GM21825 (cell line): Measurements from ENCODE around the gene ACSF3.
"Not testable (repeated sequence)": the region's sequence is repeated elsewhere in the genome, so short reads cannot be mapped to it uniquely, and the experiment has no call there.

ENCODE experiments used
- ATAC-seq: cut with Tn5 transposase; IDR thresholded peaks from one replicate; pipeline ENCODE4 v1.9.1; 2021; ENCODE audit warnings: mild to moderate bottlenecking, moderate library complexity; ENCODE audit not compliant: unreplicated experiment

The ACSF3 gene

GRCh38 chr16:89185887-89186592, 92.4 kb downstream of the ACSF3 start:
- ATAC-seq = not testable (repeated sequence)

GRCh38 chr16:89186593-89187031, 93.0 kb downstream of the ACSF3 start:
- not testable (repeated sequence) for ATAC-seq

- no peak for ATAC-seq
Measured at GRCh38 chr16:89187032-89187769, 93.5 kb downstream of the ACSF3 start.

- no peak for ATAC-seq
Measured at GRCh38 chr16:89187770-89188392, 94.2 kb downstream of the ACSF3 start.

- not testable (repeated sequence) for ATAC-seq
Measured at GRCh38 chr16:89188471-89189357, 95.1 kb downstream of the ACSF3 start.

GRCh38 chr16:89189358-89190025, 95.8 kb downstream of the ACSF3 start:
- no peak for ATAC-seq

GRCh38 chr16:89190150-89190958, 96.7 kb downstream of the ACSF3 start:
- ATAC-seq = no peak

GRCh38 chr16:89191033-89191900, 97.6 kb downstream of the ACSF3 start:
- no peak for ATAC-seq

GRCh38 chr16:89191901-89192185, 98.2 kb downstream of the ACSF3 start:
- ATAC-seq = no peak

GRCh38 chr16:89192186-89192955, 98.7 kb downstream of the ACSF3 start:
- not testable (repeated sequence) for ATAC-seq

- ATAC-seq = no peak
Measured at GRCh38 chr16:89192956-89193575, 99.4 kb downstream of the ACSF3 start.

- no peak for ATAC-seq
Measured at GRCh38 chr16:89193576-89194293, 100.1 kb downstream of the ACSF3 start.

- no peak for ATAC-seq
Measured at GRCh38 chr16:89194340-89195311, 101.0 kb downstream of the ACSF3 start.

- ATAC-seq = no peak
Measured at GRCh38 chr16:89195521-89196171, 102.0 kb downstream of the ACSF3 start.

- ATAC-seq = no peak
Measured at GRCh38 chr16:89197033-89197632, 103.5 kb downstream of the ACSF3 start.
